Mucosa of descending colon (tissue), 3 donors: ENCODE data around the gene NHS. TPM values are rescaled to one million over a fixed set of nuclear protein-coding genes. Genes with fewer than 3 reads are reported as not detected.

Source experiments
- ATAC-seq: fragments of 200-7000 bp; cut with Tn5 transposase; one replicate; pipeline ENCODE4 v1.9.1; 2020; ENCODE audit warnings: mild to moderate bottlenecking, moderate library complexity
- DNase-seq, 3 donors: peaks; one replicate each; pipeline ENCODE4 v3.0.0-alpha.2; 2020
- H3K36me3 ChIP-seq: fragments of 200-600 bp; one replicate; pipeline ENCODE4 v1.8.0; 2021; ENCODE audit warnings: low read depth, mild to moderate bottlenecking
- H3K4me1 ChIP-seq: fragments of 200-600 bp; one replicate; pipeline ENCODE4 v1.8.0; 2021; ENCODE audit warnings: low read depth, mild to moderate bottlenecking
- H3K4me3 ChIP-seq: fragments of 200-600 bp; one replicate; pipeline ENCODE4 v1.8.0; 2021; ENCODE audit warnings: mild to moderate bottlenecking
- H3K9me3 ChIP-seq: fragments of 200-600 bp; one replicate; pipeline ENCODE4 v1.8.0; 2021; ENCODE audit warnings: mild to moderate bottlenecking
- intact Hi-C, 2 donors: fragments of 100-400 bp; cut with DNase I in 1 of 2; cut with micrococcal nuclease in 1 of 2; formaldehyde crosslinking; loops; one replicate each; pipeline versions ENCODE4 v1.11.0 to v1.11.1; 2022; cut with DNase I, micrococcal nuclease
- total RNA-seq, 3 donors: library from RNA; stranded (reverse); fragmentation: NEBNext Ultra II Directional in 2 of 3; extraction: Animal tissue kit (Norgen Biotek cat#: 25700) in 2 of 3; gene quantifications; one replicate each; pipeline versions ENCODE4 v1.2.1 to v1.2.4, GENCODE V29; 2021 to 2023
- TF ChIP-seq, protein P1 (sequence below): fragments of 200-600 bp; IDR thresholded peaks from one replicate; pipeline ENCODE4 v1.8.0; 2022; ENCODE audit warnings: antibody characterized with exemption, mild to moderate bottlenecking
- donor health status: DM: no; HTN: no; CAD: no; lungs with moderate emphysema.
- donor health status: DM: no; HTN: no; CAD: no.
- donor health status: DM: no; HTN: yes; CAD: no.

Gene NHS
- total RNA-seq, 3 donors from 2014 or later = 1.8 to 11.7 (median 2.1) TPM

DNA sequence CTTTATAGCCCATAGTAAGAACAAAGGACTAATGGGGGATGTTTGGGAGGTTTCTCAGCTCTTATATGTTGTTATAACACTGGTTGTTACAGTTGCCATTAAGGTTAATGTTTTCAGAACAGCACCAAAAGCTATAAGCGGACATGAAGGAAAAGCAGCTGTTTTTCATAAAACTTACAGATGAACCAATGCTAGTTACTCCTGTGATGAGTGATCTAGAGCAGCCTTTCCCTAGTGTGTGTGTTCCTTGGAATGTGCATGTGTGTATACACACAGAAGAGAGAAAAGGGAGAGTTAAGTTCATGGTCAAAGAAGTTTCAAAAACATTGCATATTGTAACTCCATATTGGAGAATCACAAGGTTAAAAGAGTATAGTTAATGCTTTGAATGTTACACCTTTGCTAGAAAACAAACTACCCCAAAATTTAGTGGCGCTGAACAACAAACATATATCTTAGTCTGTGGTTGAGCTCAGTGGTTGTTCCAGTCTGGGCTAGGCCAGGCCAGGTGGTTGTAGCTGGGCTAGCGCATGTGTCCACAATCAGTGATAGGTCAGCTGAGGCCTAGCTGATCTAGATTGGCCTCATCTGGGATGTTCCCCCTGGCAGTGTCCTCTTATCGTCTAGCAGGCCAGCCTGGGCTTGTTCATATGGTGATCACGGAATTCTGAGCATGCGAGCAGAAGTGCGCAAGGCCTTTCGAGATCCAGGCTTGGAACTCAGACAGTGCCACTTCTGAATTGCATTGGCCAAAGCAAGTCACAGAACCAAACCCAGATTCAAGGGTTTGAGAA lies 151.0 kb downstream of the NHS start:
- intact Hi-C loops = loop anchor here in 1 of 2 donors (5.0 kb wide), 1 partner anchor 144 kb away; no protein-coding TSS in a partner anchor
- Histone ChIP-seq H3K4me3 (no peak overlapping the region), H3K9me3 (no peaks in the 10 kb centered on the region), H3K36me3 (no peaks in the 10 kb centered on the region), H3K4me1 (no peaks in the 10 kb centered on the region)
- DNase-seq (no peak), ATAC-seq (no peak)
- TF ChIP-seq, protein P1, sequence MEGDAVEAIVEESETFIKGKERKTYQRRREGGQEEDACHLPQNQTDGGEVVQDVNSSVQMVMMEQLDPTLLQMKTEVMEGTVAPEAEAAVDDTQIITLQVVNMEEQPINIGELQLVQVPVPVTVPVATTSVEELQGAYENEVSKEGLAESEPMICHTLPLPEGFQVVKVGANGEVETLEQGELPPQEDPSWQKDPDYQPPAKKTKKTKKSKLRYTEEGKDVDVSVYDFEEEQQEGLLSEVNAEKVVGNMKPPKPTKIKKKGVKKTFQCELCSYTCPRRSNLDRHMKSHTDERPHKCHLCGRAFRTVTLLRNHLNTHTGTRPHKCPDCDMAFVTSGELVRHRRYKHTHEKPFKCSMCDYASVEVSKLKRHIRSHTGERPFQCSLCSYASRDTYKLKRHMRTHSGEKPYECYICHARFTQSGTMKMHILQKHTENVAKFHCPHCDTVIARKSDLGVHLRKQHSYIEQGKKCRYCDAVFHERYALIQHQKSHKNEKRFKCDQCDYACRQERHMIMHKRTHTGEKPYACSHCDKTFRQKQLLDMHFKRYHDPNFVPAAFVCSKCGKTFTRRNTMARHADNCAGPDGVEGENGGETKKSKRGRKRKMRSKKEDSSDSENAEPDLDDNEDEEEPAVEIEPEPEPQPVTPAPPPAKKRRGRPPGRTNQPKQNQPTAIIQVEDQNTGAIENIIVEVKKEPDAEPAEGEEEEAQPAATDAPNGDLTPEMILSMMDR = no peak

GRCh38 chrX:17527135-17527701 lies 152.2 kb downstream of the NHS start:
- Histone ChIP-seq H3K4me3 (no peak overlapping the region), H3K36me3 (no peaks in the 10 kb centered on the region), H3K9me3 (no peaks in the 10 kb centered on the region), H3K4me1 (no peaks in the 10 kb centered on the region)
- intact Hi-C loops = loop anchor here in 1 of 2 donors (5.0 kb wide), 1 partner anchor 145 kb away; no protein-coding TSS in a partner anchor
- TF ChIP-seq, protein P1 = no peak
- ATAC-seq (peak; percentile 65), DNase-seq (peak in 1 of 3 donors; percentile 20)

- intact Hi-C loops = loop anchor here in 1 of 2 donors (5.0 kb wide), 1 partner anchor 146 kb away; no protein-coding TSS in a partner anchor
- TF ChIP-seq, protein P1 = no peak
- ATAC-seq = no peak
Observed at GRCh38 chrX:17527922-17528321, 152.9 kb downstream of the NHS start.

DNA sequence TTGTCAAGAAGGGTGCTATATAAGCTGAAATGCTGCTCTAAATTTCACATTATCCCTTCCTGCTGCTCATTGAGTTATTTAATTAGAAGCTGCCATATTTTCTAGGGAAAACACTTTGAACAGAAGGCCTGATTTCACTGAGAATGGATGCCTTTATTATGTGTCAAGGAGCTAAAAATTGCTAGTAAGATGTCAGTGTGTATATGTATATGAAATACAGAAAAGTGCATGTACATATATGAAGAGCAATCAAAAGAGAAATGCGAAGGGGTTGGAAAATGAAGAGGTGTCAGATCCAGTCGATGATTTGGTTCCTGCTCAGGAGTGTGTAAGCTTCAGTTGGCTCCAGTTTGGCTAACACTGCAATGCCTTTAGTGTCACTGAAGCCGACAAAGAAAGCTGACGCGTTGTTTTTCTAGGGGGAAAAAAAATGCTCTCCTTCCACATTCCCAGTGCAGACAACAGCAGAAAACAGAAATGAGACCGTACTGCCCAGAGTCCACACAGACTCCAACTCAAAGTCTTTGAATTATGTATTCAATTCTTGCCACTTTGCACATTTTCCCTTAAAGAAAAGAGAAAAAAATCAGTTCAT lies 154.2 kb downstream of the NHS start:
- Histone ChIP-seq H3K4me3 (no peak overlapping the region), H3K9me3 (no peaks in the 10 kb centered on the region), H3K36me3 (no peaks in the 10 kb centered on the region), H3K4me1 (no peaks in the 10 kb centered on the region)
- no peak for ATAC-seq
- no peak for DNase-seq
- intact Hi-C loops = loop anchor here in 1 of 2 donors (5.0 kb wide), 1 partner anchor 147 kb away; no protein-coding TSS in a partner anchor
- TF ChIP-seq, protein P1 = no peak

More at GRCh38 chrX:17527922-17528321, 152.9 kb downstream of the NHS start:
- no peak for DNase-seq
- H3K36me3 ChIP-seq = no peaks in the 10 kb centered on the region
- no peaks in the 10 kb centered on the region for H3K4me1 ChIP-seq
- no peak overlapping the region for H3K4me3 ChIP-seq
- no peaks in the 10 kb centered on the region for H3K9me3 ChIP-seq

GRCh38 chrX:17531500-17531899 lies 156.5 kb downstream of the NHS start:
- TF ChIP-seq, protein P1 = no peak
- DNase-seq = no peak
- no peaks in the 10 kb centered on the region for H3K9me3 ChIP-seq
- H3K4me1 ChIP-seq = no peaks in the 10 kb centered on the region
- no peak for ATAC-seq
- H3K36me3 ChIP-seq = no peaks in the 10 kb centered on the region
- intact Hi-C loops = no loop called here
- H3K4me3 ChIP-seq = no peak overlapping the region
